BJ (cell line): ENCODE data around the gene PPP4R2. TPM values are rescaled to one million over a fixed set of nuclear protein-coding genes. Genes with fewer than 3 reads are reported as not detected.

ENCODE experiments used
- CTCF ChIA-PET: fragments of 350-600 bp; formaldehyde crosslinking; extraction: SDS; loops from one replicate; lab custom pipeline; 2021; ENCODE audit warnings: antibody characterized with exemption, inconsistent platforms; lab: Yijun Ruan, JAX
- POLR2A ChIA-PET: fragments of 300-600 bp; sonication (Branson Sonifier 250); formaldehyde crosslinking; extraction: SDS; loops from one replicate; lab custom pipeline; 2021; ENCODE audit warnings: antibody characterized with exemption; lab: Charles Lee
- DNase-seq: peaks from one replicate; pipeline ENCODE4 v3.0.0-alpha.2; 2011; ENCODE audit warnings: low read depth
- H3K27me3 ChIP-seq: 2 replicates; pipeline ENCODE4 v1.6.0; 2011; ENCODE audit warnings: low read length; ENCODE audit not compliant: control insufficient read depth, insufficient read depth
- H3K36me3 ChIP-seq: 2 replicates; pipeline ENCODE4 v1.5.1; 2011; ENCODE audit warnings: low read length; ENCODE audit not compliant: control insufficient read depth, insufficient read depth
- H3K4me3 ChIP-seq: 2 replicates; pipeline ENCODE4 v1.5.1; 2011; ENCODE audit warnings: low read depth, mild to moderate bottlenecking, control low read depth, low read length
- CTCF ChIP-seq: IDR thresholded peaks from 2 replicates; pipeline ENCODE4 v1.5.1; 2011; ENCODE audit warnings: low read depth, mild to moderate bottlenecking, control low read depth, inconsistent platforms, low read length, moderate library complexity; ENCODE audit not compliant: insufficient read depth
- polyA plus RNA-seq: library from polyadenylated mRNA; depleted of rRNA; stranded (reverse); fragments of >200 nt; gene quantifications from 2 replicates; pipeline ENCODE4 v1.2.3, GENCODE V29; 2011

The PPP4R2 gene
- polyA plus RNA-seq, 1 experiment = 9.8 TPM

DNA sequence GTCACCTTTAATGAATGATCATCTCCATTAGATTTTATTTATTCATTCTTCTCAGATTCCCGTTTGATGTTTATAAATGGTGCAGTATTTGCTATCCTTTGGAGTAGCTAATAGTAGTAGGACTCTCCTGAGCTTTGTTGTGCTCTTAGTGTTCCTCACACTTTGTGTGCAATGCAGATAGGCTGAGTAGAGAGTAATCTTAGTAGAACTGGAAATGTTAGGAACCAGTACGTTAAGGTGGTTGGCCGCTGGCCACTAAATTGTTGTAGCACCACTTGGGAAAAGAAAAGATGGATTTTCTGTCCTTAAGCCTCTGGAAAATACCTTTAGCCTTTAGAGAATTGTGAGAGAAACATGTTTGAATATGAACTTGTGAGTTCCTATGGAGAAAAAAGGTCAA lies 44.9 kb downstream of the PPP4R2 start:
- CTCF ChIA-PET = no interaction called here
- TF ChIP-seq CTCF = no peak
- no peaks in the 10 kb centered on the region for H3K27me3 ChIP-seq
- H3K36me3 ChIP-seq = no peaks in the 10 kb centered on the region
- H3K4me3 ChIP-seq = no peak overlapping the region
- no peak for DNase-seq
- POLR2A ChIA-PET = no interaction called here

DNA sequence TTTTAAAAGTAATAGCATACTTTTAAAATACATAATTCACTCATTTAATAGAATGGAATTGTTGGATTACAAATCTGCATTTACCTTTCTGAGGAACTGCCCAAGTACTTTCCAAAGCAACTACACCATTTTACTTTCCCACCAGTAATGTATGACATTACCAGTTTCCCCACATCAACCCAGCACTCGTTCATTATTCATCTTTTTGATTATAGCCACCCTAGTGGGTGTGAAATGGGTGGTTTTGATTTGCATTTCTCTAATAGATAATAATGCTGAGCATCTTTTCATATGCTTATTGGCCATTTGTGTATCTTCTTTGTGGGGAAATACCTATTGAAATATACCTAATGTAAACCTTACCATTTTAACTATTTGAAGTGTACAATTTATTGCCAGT lies 46.8 kb downstream of the PPP4R2 start:
- ChIA-PET CTCF (no interaction called here), POLR2A (no interaction called here)
- no peak for DNase-seq
- no peak overlapping the region for H3K4me3 ChIP-seq
- no peak for TF ChIP-seq CTCF
- H3K27me3 ChIP-seq = no peaks in the 10 kb centered on the region
- no peaks in the 10 kb centered on the region for H3K36me3 ChIP-seq

GRCh38 chr3:73045391-73045790 lies 48.8 kb downstream of the PPP4R2 start:
- Histone ChIP-seq H3K4me3 (no peak overlapping the region), H3K27me3 (no peaks in the 10 kb centered on the region), H3K36me3 (no peaks in the 10 kb centered on the region)
- CTCF ChIA-PET = interaction anchor here (0.8 to 1.4 kb wide), 3 partner anchors 11 to 194 kb away, joined by 3 to 10 read pairs (median 3); no protein-coding TSS in a partner anchor
- TF ChIP-seq CTCF = no peak
- DNase-seq = no peak
- POLR2A ChIA-PET = no interaction called here

- Histone ChIP-seq H3K36me3 (no peaks in the 10 kb centered on the region), H3K4me3 (no peak overlapping the region), H3K27me3 (no peaks in the 10 kb centered on the region)
- ChIA-PET POLR2A (no interaction called here), CTCF (interaction anchor here (0.6 to 1.4 kb wide), 2 partner anchors 10 to 14 kb away, joined by 3 to 10 read pairs; no protein-coding TSS in a partner anchor)
- TF ChIP-seq CTCF = no peak
- DNase-seq = no peak
Observed at GRCh38 chr3:73046195-73046594, 49.6 kb downstream of the PPP4R2 start.

DNA sequence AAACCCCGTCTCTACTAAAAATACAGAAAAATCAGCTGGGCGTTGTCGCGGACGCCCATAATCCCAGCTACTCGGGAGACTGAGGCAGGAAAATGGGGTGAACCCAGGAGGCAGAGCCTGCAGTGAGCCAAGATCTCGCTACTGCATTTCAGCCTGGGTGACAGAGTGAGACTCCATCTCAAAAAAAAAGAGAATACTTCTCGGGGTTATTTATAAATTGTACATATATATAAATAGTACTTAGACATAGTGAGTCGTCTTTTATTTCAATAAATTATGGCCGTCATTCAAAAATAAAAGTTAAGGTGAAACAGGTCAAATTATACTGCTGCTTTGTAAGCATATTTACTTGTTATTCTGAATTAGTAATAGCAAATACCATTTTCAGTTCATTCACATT lies 52.7 kb downstream of the PPP4R2 start:
- no peaks in the 10 kb centered on the region for H3K27me3 ChIP-seq
- no peak overlapping the region for H3K4me3 ChIP-seq
- DNase-seq = no peak
- CTCF ChIA-PET = interaction anchor here (1.2 kb wide), 1 partner anchor 11 kb away, joined by 3 read pairs; no protein-coding TSS in a partner anchor
- H3K36me3 ChIP-seq = no peaks in the 10 kb centered on the region
- POLR2A ChIA-PET = no interaction called here
- no peak for TF ChIP-seq CTCF
